HepG2 (cell line): ENCODE measurements around the gene GNG7. TPM values are rescaled to one million over a fixed set of nuclear protein-coding genes. Genes with fewer than 3 reads are reported as not detected.
A peak's percentile ranks its signal among the peaks of the same experiment; 100 is the strongest.

Source experiments
- ATAC-seq: fragments of 200-7000 bp; cut with Tn5 transposase; 3 replicates; pipeline ENCODE4 v1.9.1; 2020; ENCODE audit warnings: mild to moderate bottlenecking, moderate library complexity
- BruUV-seq: library from RNA; stranded (reverse); fragments of 400-500 nt; replicated peaks from 2 replicates; lab custom pipeline; 2021; lab: Mats Ljungman, UMichigan
- CTCF ChIA-PET: fragments of 300-600 bp; formaldehyde crosslinking; extraction: SDS; loops from one replicate; lab custom pipeline; 2021; ENCODE audit warnings: low total read pairs, inconsistent platforms, low intra/inter-chr PET ratio; lab: Yijun Ruan, JAX
- POLR2A ChIA-PET: fragments of 350-600 bp; sonication (Branson Sonifier 250); formaldehyde crosslinking; loops from one replicate; lab custom pipeline; 2020; ENCODE audit warnings: antibody characterized with exemption, inconsistent platforms; lab: Yijun Ruan, JAX
- DNase-seq: peaks from one replicate; pipeline ENCODE4 v3.0.0-alpha.2; 2015; ENCODE audit warnings: low spot score
- FAIRE-seq: peaks from 3 replicates; lab custom pipeline; 2011; peaks lifted over from hg19 to GRCh38; lab: Jason Lieb, UNC
- H2AFZ ChIP-seq: one replicate; pipeline ENCODE4 v1.6.1; 2011; ENCODE audit warnings: low read length, inconsistent platforms
- H3K27ac ChIP-seq: fragments of 300-600 bp; 3 replicates; pipeline ENCODE4 v1.8.0; 2011; ENCODE audit warnings: mixed run types, mild to moderate bottlenecking, mixed read lengths, low read length, inconsistent platforms; ENCODE audit not compliant: insufficient read depth; ENCODE audit errors: extremely low read length
- H3K27me3 ChIP-seq, 2 experiments: fragments of 200-600 bp in 1 of 2; 2 replicates in 1 of 2; 3 replicates in 1 of 2; pipeline versions ENCODE4 v1.6.0 to v1.8.0; 2011; ENCODE audit warnings: low read length in 2 of 2, mild to moderate bottlenecking in 2 of 2, moderate library complexity in 2 of 2, inconsistent platforms in 1 of 2; ENCODE audit not compliant: insufficient read depth in 2 of 2, control insufficient read depth in 1 of 2
- H3K36me3 ChIP-seq, 2 experiments: fragments of 200-600 bp in 1 of 2; replicated peaks in 1 of 2; 2 replicates in 1 of 2; 3 replicates in 1 of 2; pipeline versions ENCODE4 v1.5.1 to v1.8.0; 2011; ENCODE audit warnings: low read length in 2 of 2, inconsistent platforms in 1 of 2; ENCODE audit not compliant: insufficient read depth in 2 of 2, control insufficient read depth in 1 of 2
- H3K4me1 ChIP-seq: 2 replicates; pipeline ENCODE4 v1.5.1; 2012; ENCODE audit warnings: low read length, inconsistent platforms; ENCODE audit not compliant: insufficient read depth
- H3K4me2 ChIP-seq: 2 replicates; pipeline ENCODE4 v1.6.0; 2011; ENCODE audit warnings: low read depth, low read length, inconsistent platforms
- H3K4me3 ChIP-seq, 3 experiments: fragments of 200-600 bp in 1 of 3; sonication (generic), shearing (Covaris generic) in 1 of 3; replicated peaks in 1 of 3; 2 replicates each; pipeline ENCODE4 v1.5.1; 2011 to 2016; ENCODE audit warnings: low read length in 3 of 3, inconsistent platforms in 2 of 3, low read depth in 2 of 3, mild to moderate bottlenecking in 2 of 3, control low read depth in 1 of 3, mixed read lengths in 1 of 3; ENCODE audit not compliant: insufficient read depth in 1 of 3
- H3K79me2 ChIP-seq: one replicate; pipeline ENCODE4 v1.6.1; 2011; ENCODE audit warnings: low read length, inconsistent platforms; ENCODE audit not compliant: insufficient read depth
- H3K9ac ChIP-seq: 2 replicates; pipeline ENCODE4 v1.6.0; 2011; ENCODE audit warnings: mild to moderate bottlenecking, low read depth, low read length, inconsistent platforms; ENCODE audit not compliant: insufficient read depth
- H3K9me3 ChIP-seq: 2 replicates; pipeline ENCODE4 v1.5.1; 2012; ENCODE audit warnings: mild to moderate bottlenecking, low read length
- H4K20me1 ChIP-seq: 2 replicates; pipeline ENCODE4 v1.6.0; 2011; ENCODE audit warnings: inconsistent platforms, mild to moderate bottlenecking, low read length, moderate library complexity; ENCODE audit not compliant: insufficient read depth
- AKNA ChIP-seq: sonication (generic); formaldehyde crosslinking; IDR thresholded peaks from 2 replicates; pipeline ENCODE4 v1.4.0; 2020; ENCODE audit warnings: missing genetic modification reagents, borderline replicate concordance
- ATF5 ChIP-seq: sonication (generic); formaldehyde crosslinking; IDR thresholded peaks from 2 replicates; pipeline ENCODE4 v1.4.0; 2020; ENCODE audit warnings: mild to moderate bottlenecking, low read depth, missing genetic modification reagents
- BATF2 ChIP-seq: sonication (generic); formaldehyde crosslinking; IDR thresholded peaks from 2 replicates; pipeline ENCODE4 v1.8.0; 2022; ENCODE audit warnings: mild to moderate bottlenecking, missing genetic modification reagents, moderate library complexity
- CENPBD1 ChIP-seq: sonication (generic); formaldehyde crosslinking; IDR thresholded peaks from 2 replicates; pipeline ENCODE4 v1.8.0; 2022; ENCODE audit warnings: missing genetic modification reagents, low read depth, mild to moderate bottlenecking, borderline replicate concordance
- ISX ChIP-seq: sonication (generic); formaldehyde crosslinking; conservative IDR thresholded peaks from 2 replicates; pipeline ENCODE4 v1.5.0; 2020; ENCODE audit warnings: missing genetic modification reagents
- MAFG ChIP-seq: sonication (generic); formaldehyde crosslinking; IDR thresholded peaks from 2 replicates; pipeline ENCODE4 v1.5.1; 2020; ENCODE audit warnings: mild to moderate bottlenecking, missing genetic modification reagents
- NR3C1 ChIP-seq: sonication (generic); formaldehyde crosslinking; IDR thresholded peaks from 2 replicates; pipeline ENCODE4 v1.4.0; 2020; ENCODE audit warnings: missing genetic modification reagents
- THAP11 ChIP-seq: IDR thresholded peaks from 2 replicates; pipeline ENCODE4 v1.6.1; 2016; ENCODE audit warnings: missing biosample characterization, missing genetic modification reagents
- TIGD3 ChIP-seq: sonication (generic); formaldehyde crosslinking; IDR thresholded peaks from 2 replicates; pipeline ENCODE4 v1.5.1; 2020; ENCODE audit warnings: mild to moderate bottlenecking, missing genetic modification reagents, borderline replicate concordance
- ZFP82 ChIP-seq: sonication (generic); formaldehyde crosslinking; IDR thresholded peaks from 2 replicates; pipeline ENCODE4 v1.5.1; 2020; ENCODE audit warnings: mild to moderate bottlenecking, missing genetic modification reagents, borderline replicate concordance
- ZNF224 ChIP-seq: sonication (generic); formaldehyde crosslinking; IDR thresholded peaks from 2 replicates; pipeline ENCODE4 v1.5.0; 2020; ENCODE audit warnings: mild to moderate bottlenecking, missing genetic modification reagents
- ZNF225 ChIP-seq: sonication (generic); formaldehyde crosslinking; IDR thresholded peaks from 2 replicates; pipeline ENCODE4 v1.4.0; 2020; ENCODE audit warnings: mild to moderate bottlenecking, missing genetic modification reagents
- ZNF383 ChIP-seq: sonication (generic); formaldehyde crosslinking; IDR thresholded peaks from 2 replicates; pipeline ENCODE4 v1.4.0; 2020; ENCODE audit warnings: missing genetic modification reagents, mild to moderate bottlenecking, borderline replicate concordance
- ZNF567 ChIP-seq: sonication (generic); formaldehyde crosslinking; IDR thresholded peaks from 2 replicates; pipeline ENCODE4 v1.8.1; 2023; ENCODE audit warnings: mild to moderate bottlenecking, missing genetic modification reagents, borderline replicate concordance
- WGBS: methylation state at CpG from one replicate; pipeline ENCODE4 v1.1.6; 2017; ENCODE audit warnings: low lambda C conversion rate; 5-methylcytosine and 5-hydroxymethylcytosine counted together
- in situ Hi-C: cut with HindIII; loops from 2 replicates; pipeline ENCODE4 v1.10.0; 2017; ENCODE audit warnings: low pct_unique_long_range_greater_than_20kb; ENCODE audit not compliant: extremely low pct_ligation_motif_present
- intact Hi-C: fragments of 100-400 bp; cut with micrococcal nuclease; formaldehyde crosslinking; loops from one replicate; pipeline ENCODE4 v1.10.0; 2022; ENCODE audit not compliant: unreplicated experiment
- polyA plus RNA-seq, 8 experiments: library from polyadenylated mRNA; depleted of rRNA in 3 of 8; stranded (reverse) in 7 of 8; unstranded in 1 of 8; fragments of >200 nt; fragmentation: Illumina TruSeq in 4 of 8; extraction: Trizol in 4 of 8; gene quantifications; 2 replicates each; pipeline versions ENCODE4 v1.2.1 to v1.2.3, GENCODE V29; 2011 to 2016; ENCODE audit warnings: low read depth in 4 of 8, missing spikeins in 1 of 8, mixed read lengths in 1 of 8; ENCODE audit not compliant: insufficient read depth in 1 of 8
- total RNA-seq, 5 experiments: library from RNA; depleted of rRNA; stranded (reverse); fragments of >200 nt; fragmentation: Illumina TruSeq; extraction: Trizol; gene quantifications; 2 replicates each; pipeline ENCODE4 v1.2.3, GENCODE V29; 2016; ENCODE audit warnings: low read depth in 1 of 5

The GNG7 gene
- total and polyA plus RNA-seq, 2 of the 13 experiments (the other 11 are each of a cell fraction or from before 2014, with no cell fraction given): 1.4 to 3.3 TPM

- TF ChIP-seq ZNF225 (CRISPR knock-in tag): no peak; the same call in 1 of the 2 replicates
- no peak for TF ChIP-seq ISX (CRISPR knock-in tag)
- TF ChIP-seq ZNF224: no peak
- TF ChIP-seq CENPBD1 (CRISPR knock-in tag): no peak
- no peak for TF ChIP-seq TIGD3 (CRISPR knock-in tag)
- no peak for TF ChIP-seq MAFG (CRISPR knock-in tag)
- no peak for TF ChIP-seq THAP11 (CRISPR knock-in tag)
- TF ChIP-seq NR3C1: no peak
Observed at GRCh38 chr19:2557093-2557440, 145.4 kb downstream of the GNG7 start (continued).

- H4K20me1 ChIP-seq: no peaks in the 10 kb centered on the region
- DNase-seq: no peak
- ChIA-PET CTCF (no interaction called here), POLR2A (interaction anchor here (1.0 to 5.1 kb wide), 6 partner anchors 10 to 80 kb away, joined by 3 to 53 read pairs (median 10); partner anchors contain the start of gene GADD45B)
- peak overlapping the region; percentile 77 for H3K27ac ChIP-seq
- H3K9ac ChIP-seq: peak overlapping the region; percentile 68; the same call in 1 of the 2 replicates
- FAIRE-seq: no peak
- no peak overlapping the region; a peak in 1 of 6 replicates for H3K4me3 ChIP-seq
- peak overlapping the region; percentile 68 for H3K4me2 ChIP-seq
- H3K9me3 ChIP-seq: no peaks in the 10 kb centered on the region
- peak; percentile 66 for ATAC-seq
- no peaks in the 10 kb centered on the region for H3K79me2 ChIP-seq
- in situ Hi-C loops (no loop called here), intact Hi-C loops (no loop called here)
- H3K36me3 ChIP-seq: no peaks in the 10 kb centered on the region
- H3K27me3 ChIP-seq: no peaks in the 10 kb centered on the region
- H3K4me1 ChIP-seq: peaks cover 54% of the 10 kb centered on the region
- BruUV-seq: no TSS peak
- WGBS: 84% methylated on average over 20 of the region's 37 CpGs
- no peak overlapping the region for H2AFZ ChIP-seq
- no peak for TF ChIP-seq ZNF567 (CRISPR knock-in tag)
- TF ChIP-seq ZFP82: no peak
- TF ChIP-seq AKNA (CRISPR knock-in tag): peak; percentile 40; the same call in 1 of the 2 replicates
- TF ChIP-seq ATF5 (CRISPR knock-in tag): no peak
- no peak for TF ChIP-seq ZNF383 (CRISPR knock-in tag)
- TF ChIP-seq BATF2: no peak
Observed at GRCh38 chr19:2556221-2557092, 146.0 kb downstream of the GNG7 start.
